ENCODE results near the gene IDH3B. TPM values are rescaled to one million over a fixed set of nuclear protein-coding genes. Genes with fewer than 3 reads are reported as not detected.

The IDH3B gene
- total and polyA plus RNA-seq, 2 of the 13 experiments (the other 11 are each of a cell fraction or from before 2014, with no cell fraction given), result 215 to 254 TPM

- TF ChIP-seq ZNF614 (CRISPR knock-in tag; IDR thresholded peaks at IDR 0.05; ENCODE audit: borderline replicate concordance) (0 out of 2 replicates have a peak, but pooled peaks have one; percentile 20), IKZF5 (CRISPR knock-in tag; IDR thresholded peaks at IDR 0.05) (0 out of 2 replicates have a peak, but pooled peaks have one; percentile 21), NFRKB (IDR thresholded peaks at IDR 0.05) (no peak), CEBPZ (IDR thresholded peaks at IDR 0.05; ENCODE audit: low read length) (no peak), HNRNPH1 (optimal IDR thresholded peaks at IDR 0.05; ENCODE audit: low read depth, low read length) (peak; percentile 38), GZF1 (CRISPR knock-in tag; IDR thresholded peaks at IDR 0.05) (no peak), NFIB (CRISPR knock-in tag; IDR thresholded peaks at IDR 0.05; ENCODE audit: borderline replicate concordance) (0 out of 2 replicates have a peak, but pooled peaks have one; percentile 86), FIP1L1 (IDR thresholded peaks at IDR 0.05; ENCODE audit: borderline replicate concordance, insufficient read depth, low read depth, low read length) (peak; percentile 77; the same call in 1 of the 2 replicates), ZFP91 (CRISPR knock-in tag; IDR thresholded peaks at IDR 0.05; ENCODE audit: borderline replicate concordance) (peak; percentile 45; the same call in 1 of the 2 replicates), ZC3H13 (CRISPR knock-in tag; IDR thresholded peaks at IDR 0.05) (peak; percentile 96), ARID4A (CRISPR knock-in tag; IDR thresholded peaks at IDR 0.05; ENCODE audit: borderline replicate concordance) (0 out of 2 replicates have a peak, but pooled peaks have one; percentile 19), ZNF841 (CRISPR knock-in tag; IDR thresholded peaks at IDR 0.05; ENCODE audit: borderline replicate concordance) (0 out of 2 replicates have a peak, but pooled peaks have one; percentile 69), RBM22 (optimal IDR thresholded peaks at IDR 0.05; ENCODE audit: low read length) (peak; percentile 100), YEATS2 (CRISPR knock-in tag; IDR thresholded peaks at IDR 0.05; ENCODE audit: borderline replicate concordance) (0 out of 2 replicates have a peak, but pooled peaks have one; percentile 16), ZNF274 (CRISPR knock-in tag; IDR thresholded peaks at IDR 0.05) (0 out of 2 replicates have a peak, but pooled peaks have one; percentile 16), POLR2AphosphoS5 (IDR thresholded peaks at IDR 0.05; ENCODE audit: low read depth, low read length) (peak; percentile 89), ZNF746 (CRISPR knock-in tag; IDR thresholded peaks at IDR 0.05) (0 out of 2 replicates have a peak, but pooled peaks have one; percentile 23)
These were observed 5.3 kb downstream of the IDH3B start (continued) for GRCh38 chr20:2658414-2659354.

All from HepG2 (cell line).